ENCODE results near the gene MEP1B.
"Not testable (repeated sequence)": the region's sequence is repeated elsewhere in the genome, so short reads cannot be mapped to it uniquely, and the experiment has no call there.

MEP1B gene

DNA sequence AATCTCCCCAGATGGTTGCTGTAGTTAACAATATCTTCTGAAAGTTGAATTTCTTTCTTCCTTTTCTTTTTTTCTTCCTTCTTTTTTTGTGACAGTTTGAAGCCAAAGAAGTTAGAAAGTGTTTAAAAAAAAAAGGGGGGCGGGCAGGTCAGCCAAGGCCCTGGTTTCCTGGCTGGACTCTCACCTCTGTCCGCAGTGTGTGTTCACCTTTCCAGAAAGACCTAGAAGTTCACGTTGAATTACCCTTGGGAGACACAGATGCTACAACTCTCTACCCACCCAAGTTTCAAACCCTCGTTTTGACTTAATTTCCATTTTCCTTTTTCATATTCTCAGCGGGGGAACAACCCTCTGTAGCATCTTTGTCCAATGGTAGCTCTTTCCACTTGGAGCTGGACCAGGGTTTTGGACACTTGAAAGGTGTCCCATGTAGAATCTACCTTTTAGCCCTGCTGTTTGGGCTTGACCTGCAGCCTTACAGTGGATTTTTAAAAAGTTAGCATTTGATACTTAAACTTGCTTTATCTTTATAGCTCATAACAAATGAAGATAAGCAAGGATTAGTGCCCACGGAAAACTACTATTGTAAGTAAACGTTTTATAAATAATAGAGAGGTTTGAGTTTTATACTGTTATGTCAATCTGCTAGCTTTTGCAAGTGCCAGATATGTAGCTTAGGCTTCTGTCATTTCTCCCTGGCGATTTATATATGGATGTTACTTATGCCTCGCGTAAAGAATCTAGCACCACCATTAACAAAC is 20.0 kb downstream of the MEP1B start:
- no peak for DNase-seq

DNA sequence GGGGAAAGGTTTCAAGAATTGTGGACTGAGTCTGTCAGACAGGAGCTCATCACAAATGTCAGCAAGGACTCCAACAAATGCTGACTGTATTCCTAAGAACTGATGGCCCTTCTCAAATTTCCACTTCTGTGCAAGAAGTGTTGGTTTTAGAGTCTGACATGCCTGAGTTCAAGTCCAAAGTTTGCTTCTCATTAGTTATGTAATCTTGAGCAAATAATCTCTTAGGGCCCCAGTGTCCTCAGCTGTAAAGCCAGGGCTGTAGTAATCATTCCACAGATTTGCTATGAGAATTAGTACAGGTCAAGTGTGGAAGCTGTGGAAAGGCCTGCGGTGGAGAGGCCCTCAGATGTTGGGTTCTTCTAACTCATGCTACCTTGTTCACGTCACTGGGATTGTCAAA is 23.9 kb downstream of the MEP1B start:
- DNase-seq, result no peak

DNA sequence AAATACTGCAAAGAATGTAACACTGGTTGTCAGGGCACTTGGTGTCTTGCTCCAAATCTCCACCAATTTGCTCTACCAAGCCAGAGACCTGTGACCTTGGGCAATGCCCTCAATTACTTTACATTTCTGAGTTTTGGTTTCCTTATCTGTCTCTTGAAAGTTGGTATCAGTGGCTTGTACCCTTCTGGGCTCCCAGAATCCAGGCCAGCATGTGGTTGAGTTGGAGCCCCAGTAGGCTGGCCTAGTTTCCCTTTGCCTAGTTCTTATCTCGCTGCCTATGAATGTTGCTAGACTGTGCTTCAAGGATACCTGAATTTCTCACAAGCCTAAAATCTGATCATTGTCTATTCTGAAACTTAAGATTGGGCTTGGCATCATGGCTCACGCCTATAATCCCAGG is 26.6 kb downstream of the MEP1B start:
- DNase-seq, result no peak

DNA sequence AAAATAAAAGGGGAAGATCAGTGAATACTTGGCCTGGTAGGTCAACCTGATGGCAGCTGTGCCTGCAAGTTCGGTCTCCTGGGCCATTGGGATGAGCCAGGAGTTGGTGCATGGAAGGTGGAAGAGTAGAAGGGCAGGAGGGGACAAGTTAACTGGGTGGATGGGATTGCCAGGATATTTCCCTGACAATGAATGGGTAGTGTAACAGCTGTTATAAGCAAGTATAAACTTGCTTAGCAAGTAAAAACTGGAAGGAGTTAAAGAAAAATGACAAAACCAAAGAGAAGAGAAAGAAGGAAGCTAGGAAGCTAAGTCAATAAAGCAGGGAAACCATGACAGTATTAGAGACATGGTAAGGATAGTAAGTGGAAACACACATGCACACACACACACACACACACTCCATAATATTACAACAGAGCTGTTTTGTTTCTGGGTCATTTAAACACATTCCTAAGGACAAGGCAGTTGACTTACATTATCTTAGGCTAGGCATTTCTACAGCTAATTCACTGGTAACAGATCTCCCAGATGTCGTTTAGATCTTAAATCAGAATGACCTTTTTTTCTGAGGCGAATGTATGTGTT is 29.7 kb downstream of the MEP1B start:
- DNase-seq, result no peak

DNA sequence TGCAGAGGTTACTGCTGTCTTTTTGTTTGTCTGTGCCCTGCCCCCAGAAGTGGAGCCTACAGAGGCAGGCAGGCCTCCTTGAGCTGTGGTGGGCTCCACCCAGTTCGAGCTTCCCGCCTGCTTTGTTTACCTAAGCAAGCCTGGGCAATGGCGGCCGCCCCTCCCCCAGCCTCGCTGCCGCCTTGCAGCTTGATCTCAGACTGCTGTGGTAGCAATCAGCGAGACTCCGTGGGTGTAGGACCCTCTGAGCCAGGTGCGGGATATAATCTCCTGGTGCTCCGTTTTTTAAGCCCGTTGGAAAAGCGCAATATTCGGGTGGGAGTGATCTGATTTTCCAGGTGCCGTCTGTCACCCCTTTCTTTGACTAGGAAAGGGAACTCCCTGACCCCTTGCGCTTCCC is 43.5 kb downstream of the MEP1B start:
- DNase-seq, result not testable (repeated sequence)

DNA sequence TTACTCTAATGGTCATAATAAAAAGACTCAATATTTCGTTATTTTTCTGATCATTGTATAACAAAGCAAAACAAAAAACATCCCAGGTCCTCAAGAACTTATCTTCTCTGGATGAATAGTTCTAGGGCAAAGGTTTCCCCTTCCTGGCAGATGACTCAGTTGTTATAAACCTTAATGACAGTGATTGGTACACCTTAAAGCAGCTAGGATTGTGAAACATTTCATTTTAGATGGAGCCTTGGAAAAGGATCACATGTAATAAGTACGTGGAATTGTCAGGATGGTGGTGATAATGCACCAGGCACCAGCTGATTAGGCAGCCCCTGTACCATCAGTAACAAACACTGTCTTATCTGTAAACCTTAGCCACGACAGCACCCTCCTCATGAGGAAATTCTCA is 47.2 kb downstream of the MEP1B start:
- DNase-seq, result no peak

DNA sequence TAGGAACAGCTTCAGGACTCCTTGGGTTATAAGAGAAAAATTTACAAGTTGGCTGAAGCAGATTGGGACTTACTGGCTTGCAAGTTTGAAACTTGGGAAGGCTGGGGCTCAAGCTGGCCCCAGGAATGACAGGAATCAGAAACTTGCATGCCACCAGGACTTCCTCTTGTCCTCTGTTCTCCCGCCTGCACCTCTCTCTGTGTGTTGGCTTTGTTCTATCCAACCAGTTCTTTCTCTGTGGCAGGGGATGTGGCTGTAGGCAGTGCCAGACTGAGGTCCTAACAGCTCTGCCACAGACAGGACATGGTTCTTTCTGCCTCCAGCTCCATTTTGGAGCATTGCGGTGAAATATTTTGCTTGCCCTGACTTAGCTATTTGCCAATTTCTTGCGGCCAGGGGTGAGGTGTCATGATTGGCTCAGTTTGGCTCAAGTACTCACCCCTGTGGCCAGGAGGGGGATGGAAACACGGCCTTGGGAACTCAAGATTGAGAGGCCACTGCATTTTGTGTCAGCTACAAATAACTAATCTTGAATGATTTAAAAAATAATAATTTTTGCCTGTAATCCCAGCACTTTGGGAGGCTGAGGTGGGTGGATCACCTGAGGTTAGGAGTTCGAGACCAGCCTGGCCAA is 48.9 kb downstream of the MEP1B start:
- no peak for DNase-seq

DNA sequence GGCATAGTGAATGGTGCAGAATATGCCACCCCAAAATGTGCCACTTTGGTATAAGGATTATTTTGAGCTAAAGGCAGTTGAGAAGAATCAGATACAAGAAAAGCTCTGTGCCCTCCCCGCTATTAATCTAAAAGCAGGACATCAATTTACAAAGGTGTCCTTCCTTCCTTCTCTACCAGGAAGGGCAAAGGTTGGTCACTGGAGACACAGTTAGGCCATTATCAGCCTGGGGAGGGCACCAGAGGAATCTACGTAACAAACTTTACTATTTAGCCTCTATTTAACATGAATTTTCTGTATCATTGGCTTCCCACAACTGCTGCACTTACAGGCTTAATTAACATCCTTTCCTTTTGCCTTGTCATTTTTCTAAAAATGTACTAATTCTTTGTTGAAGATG is 52.6 kb downstream of the MEP1B start:
- DNase-seq, result no peak

DNA sequence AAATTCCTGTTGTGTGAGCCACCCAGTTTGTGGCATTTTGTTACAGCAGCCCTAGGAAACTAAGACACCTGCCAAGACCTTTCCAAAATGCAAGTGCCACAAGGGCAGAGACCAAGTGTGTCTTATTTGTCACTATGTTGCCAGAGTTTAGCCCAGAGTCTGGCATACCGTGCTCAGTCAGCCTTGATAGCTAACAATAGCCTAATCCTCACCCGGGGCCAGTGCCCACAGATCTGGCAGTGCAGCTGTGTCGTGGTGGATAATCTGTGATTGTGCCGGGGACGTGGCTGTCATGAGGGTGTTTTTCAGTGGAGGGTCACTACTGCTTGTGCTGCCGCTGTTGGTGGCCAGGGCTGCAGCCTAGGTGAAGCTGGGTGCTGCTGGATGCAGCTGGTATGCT is 53.5 kb downstream of the MEP1B start:
- DNase-seq, result no peak

DNA sequence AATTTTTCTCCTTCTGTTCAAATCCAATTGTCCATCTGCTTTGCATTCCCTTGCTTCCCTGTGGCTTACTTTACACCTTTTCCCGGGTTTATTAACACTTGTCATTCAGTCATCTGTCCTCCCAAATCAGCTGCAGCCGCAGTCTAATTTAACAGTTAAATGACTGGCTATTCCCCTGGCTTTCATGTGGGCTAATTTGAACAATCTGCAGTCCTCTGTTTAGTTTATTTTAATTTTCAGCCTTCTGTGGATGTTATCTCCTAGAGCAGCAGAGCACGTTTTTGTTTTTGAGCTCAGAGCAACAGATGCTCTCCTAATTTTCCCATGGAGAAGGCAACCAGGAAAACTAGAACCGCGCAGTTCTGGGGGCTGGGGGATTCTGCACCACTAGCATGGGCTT is 55.0 kb downstream of the MEP1B start:
- peak; percentile 77 for DNase-seq

DNA sequence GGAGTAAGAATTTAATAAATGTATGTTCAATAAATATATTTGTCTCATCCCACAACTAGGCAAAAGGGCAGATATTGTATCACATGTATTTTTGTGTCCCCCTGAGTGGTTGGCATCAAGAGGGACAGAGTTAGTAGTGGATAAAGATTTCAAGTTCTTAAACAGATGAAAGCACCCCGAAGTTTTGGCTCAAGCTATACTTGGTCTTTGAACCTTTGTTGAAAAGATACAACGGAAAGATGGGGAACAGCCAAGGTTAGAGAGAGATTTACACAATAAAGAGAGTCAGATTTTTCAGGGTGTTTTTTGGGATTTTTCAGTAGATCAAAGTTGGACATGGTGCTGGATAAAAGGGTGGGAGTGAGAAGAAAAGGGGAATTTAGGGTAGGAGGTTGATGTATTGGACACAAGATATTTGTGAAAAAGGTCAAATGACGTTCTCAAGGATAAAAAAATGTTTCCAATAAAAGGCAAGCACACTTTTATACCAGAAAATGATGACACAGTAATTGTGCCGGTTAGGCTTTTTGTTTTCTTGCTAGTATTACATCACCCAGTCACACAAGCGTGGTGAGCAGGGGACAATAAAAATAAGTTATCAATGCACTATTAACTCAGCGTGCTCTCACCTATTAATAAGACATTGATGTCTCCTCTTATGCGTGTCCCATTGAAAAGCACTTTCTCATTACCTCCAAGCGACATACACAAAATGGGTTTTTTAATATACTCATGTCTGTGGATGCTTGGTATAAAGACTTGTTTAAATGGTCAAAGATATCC is 59.5 kb downstream of the MEP1B start:
- DNase-seq, result no peak

DNA sequence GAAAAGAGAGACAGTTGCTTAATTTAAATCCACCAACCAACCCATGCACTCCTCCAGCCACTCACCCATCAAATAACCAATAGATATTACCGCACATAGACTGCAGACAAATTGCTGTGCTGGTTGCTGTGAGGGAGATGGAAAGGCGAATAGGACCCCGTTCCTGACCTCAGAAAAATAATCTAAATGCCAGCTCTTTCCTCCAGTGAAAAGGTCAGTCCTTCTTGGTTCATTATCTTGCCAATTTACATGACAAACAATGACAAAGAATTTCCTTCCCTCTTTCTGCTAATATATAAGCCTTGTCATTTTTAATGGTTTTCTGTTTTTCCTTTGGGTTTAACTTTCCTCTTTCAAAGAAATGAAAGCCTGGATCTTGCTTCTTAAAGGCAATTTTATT is 61.6 kb downstream of the MEP1B start:
- no peak for DNase-seq

DNA sequence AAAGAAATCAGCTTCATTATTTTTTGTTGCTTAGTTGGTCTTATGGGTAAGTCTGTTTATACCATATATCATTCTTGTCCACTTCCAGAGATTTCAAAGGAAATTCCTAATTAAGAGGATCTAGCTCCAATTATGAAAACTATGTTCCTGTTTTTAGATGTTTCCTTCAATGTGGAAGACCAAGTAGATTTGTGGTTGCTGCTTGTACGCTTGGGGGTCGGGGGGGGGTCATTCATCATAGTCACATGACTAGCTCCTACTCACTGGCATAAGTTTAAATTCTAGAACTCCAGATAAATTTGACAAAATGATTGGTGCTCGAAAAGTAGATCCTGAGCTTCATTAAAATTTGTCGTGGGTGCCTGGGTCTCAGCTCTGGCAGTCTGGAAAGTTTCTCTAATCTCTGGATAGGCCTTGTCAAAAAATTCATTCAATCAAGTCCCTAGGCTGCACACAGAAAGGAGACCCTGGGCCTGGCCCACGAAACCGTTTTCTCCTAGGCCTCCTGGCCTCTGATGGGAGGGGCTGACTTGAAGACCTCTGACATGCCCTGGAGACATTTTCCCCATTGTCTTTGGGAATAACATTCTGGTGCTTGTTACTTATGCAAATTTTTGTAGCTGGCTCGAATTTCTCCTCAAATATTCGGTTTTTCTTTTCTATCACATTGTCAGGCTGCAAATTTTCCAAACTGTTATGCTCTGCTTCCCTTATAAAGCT is 62.5 kb downstream of the MEP1B start:
- no peak for DNase-seq

DNA sequence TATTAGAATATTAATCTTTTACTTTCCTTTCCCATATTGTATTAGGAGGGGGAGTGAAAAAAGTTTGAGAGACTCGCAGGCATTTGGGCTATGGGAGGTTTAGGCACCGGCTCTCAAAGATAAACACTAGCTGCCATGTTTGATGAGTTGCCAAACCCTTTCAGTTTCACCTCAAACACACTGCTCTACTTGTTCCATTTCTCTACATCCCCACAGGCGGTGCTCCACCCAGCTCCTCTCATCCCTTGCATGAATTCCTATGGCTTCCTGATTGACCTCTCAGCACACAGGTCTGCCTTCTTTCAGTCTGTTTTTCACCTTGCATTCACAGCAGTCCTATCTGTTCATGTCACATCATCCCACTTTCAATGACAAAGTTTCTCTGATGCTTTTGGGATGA is 65.7 kb downstream of the MEP1B start:
- no peak for DNase-seq

DNA sequence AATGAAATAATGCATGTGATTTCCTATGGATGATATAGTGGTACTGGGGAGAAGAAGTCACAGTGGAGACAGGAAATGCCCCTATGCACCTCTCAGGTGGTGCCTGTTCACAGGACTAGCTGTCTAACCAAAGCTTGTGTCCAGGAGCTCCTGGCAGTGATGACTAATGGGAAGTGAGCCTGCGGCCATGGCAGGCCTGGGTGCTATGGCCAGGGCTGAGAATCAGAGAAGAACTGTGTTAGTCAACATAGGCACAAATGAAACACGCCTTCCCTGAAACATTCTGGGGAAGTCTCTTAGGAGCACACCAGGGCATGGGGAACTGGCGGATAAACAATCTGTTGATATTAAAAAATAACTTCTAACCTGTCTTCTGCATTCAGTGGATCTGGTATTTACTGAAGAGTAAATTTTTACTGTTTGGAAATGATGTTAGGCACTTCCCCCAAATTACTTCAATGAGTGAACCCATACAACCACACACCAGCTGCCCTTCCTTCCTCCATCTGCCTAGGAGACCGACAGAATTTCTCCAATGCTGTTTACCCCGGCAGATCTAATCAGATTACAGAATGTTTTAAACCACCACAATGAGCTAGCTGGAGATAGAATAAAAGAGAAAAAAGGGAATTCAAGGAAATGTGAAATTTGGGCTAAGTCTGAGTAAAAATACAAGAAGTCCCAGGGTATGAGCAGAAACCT is 67.4 kb downstream of the MEP1B start:
- peak; percentile 40 for DNase-seq

DNA sequence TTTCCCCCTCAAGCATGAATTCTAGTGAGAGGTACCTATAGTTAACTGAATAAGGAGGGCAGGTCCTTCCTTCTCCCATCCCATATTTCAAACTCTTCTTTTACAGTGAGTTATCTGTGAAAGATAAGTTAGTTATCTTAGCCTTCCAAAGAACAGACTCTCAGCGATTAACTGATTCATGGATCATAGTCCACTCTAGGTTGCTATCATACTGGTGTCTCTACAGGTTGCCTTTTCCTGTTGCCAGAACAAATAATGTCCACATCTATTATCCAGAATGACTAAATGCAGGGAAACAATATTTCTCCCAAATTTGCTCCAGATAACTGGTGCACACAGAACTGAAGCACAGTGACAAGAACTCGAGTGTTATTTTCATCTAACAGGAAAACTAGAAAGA is 68.3 kb downstream of the MEP1B start:
- no peak for DNase-seq

DNA sequence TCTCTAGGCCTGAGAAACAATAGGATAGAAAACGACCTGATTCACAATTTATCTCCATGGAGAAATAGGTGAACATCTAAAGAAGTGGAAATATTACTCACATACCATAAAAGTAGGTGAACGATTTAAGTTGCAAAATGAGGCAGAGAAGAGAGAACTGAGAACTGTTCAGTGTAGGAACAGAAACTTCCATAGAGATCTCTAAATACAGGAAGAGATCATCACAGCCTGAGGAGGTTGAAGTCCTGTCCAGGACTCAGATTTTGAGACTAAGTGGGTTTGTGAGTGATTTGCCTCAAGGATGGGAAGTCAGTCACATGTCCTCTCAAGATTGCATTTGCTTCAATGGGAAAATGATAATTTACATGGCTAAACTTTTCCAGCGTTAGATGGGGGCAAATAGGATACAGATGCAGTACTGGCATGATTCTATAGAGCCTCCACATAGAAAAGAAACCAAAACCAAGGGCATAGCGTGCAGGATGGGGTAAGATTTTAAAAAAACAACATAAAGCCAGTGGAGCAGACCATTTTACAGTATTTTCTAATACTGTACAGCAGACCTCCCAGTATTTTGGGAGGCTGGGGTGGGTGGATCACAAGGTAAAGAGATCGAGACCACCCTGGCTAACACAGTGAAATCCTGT is 68.8 kb downstream of the MEP1B start:
- DNase-seq, result no peak

DNA sequence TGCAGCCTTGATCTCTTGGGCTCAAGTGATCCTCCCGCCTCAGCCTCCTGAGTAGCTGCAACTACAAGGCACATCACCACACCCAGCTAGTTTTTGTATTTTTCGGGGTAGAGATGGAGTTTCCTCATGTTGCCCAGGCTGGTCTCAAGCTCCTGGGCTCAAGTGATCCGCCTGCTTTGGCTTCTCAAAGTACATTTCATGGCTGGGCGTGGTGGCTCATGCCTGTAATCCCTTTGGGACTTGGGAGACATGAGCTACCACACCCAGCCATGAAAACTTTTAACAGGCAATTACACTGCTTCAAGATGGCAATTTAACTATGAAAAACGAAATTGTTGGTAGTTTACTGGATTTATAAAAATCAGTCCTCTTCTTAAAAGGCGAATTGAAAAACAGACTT is 69.7 kb downstream of the MEP1B start:
- DNase-seq, result no peak

DNA sequence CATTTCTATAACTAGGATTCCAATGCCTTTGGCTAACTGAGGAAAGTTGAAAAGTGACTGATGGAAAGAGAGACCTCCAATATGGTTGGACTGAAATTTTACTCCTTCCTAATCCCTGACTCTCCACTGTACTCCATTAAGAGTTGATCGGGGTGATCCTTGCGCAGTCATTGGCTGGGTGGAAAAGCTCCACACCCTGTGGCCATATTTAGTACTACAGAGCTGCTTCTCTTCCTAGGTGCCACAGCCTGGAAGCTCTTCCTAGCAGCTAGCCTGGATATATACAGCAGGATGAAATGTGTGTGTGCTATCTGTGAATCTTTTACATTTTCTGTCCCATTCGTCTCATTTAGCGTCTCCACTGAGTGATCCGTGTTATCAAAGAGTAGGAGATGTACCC is 71.2 kb downstream of the MEP1B start:
- DNase-seq, result no peak

DNA sequence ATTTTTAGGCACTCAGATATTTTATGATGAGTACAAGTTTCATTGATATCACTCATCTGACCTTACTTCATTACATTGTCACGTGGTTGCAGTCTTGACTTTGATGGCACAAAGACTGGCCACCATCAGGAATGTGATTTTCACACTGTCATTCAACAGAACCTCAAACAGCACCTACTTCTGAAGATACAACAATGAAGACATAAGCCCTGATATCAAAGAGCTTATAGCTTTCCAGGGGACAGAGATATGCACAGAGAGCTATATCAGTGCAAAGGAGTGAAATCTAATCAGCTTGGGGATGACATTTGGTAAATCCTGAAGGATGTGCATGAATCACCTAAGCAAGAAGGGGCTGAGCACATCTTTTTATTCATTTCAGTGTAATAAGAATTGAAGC is 72.3 kb downstream of the MEP1B start:
- no peak for DNase-seq

DNA sequence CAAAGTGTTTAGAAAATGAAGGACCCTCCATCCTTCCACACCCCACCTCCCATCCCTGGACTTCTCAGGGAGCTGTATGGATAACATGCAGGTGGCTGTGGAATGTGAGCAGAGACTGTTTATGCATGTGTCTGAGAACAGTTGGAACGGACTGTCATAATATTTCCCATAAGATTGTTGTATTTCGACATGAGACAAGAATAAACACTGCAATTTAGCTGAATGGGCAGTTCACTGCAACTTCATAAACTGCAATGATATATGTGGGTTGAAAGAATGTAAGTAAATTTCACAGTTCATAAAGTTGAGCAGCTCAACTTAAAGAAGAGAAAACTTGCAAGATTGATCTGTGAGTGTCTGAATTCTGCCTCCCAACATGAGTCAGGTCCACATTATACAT is 74.6 kb downstream of the MEP1B start:
- no peak for DNase-seq

DNA sequence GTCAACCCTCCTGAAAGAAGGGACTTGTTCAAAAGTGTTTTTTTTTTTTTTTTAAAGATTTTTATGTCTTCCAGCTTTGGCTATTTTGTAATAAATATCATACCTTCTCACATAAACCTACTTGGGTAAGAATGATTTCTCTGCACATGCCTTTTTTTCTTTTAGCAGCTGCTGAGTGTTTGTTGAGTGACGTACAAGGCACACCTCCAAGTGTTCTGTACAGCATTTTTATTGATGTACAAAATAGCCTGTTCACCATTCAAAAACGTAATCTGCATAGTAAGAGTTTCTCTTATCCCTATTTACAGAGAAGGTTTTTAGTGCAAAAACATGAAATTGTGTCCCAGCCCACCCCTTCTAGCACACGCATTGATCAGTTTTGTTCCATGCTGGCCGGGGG is 77.6 kb downstream of the MEP1B start:
- DNase-seq, result no peak

Measured in NCI-H1694 treated with DMSO at 0.1 percent for 48 hours (cell line).